GM12875 (cell line): Measurements from ENCODE around the gene GAK.

Experiments
- H3K4me3 ChIP-seq: one replicate; pipeline ENCODE4 v1.5.1; 2011; ENCODE audit warnings: low read depth, low read length, control low read depth
- TF ChIP-seq, protein P1 (sequence below): IDR thresholded peaks from 2 replicates; pipeline ENCODE4 v1.5.1; 2011; ENCODE audit warnings: low read depth, mild to moderate bottlenecking, control low read depth, inconsistent platforms, low read length, moderate library complexity, borderline replicate concordance; ENCODE audit not compliant: insufficient read depth

The GAK gene

DNA sequence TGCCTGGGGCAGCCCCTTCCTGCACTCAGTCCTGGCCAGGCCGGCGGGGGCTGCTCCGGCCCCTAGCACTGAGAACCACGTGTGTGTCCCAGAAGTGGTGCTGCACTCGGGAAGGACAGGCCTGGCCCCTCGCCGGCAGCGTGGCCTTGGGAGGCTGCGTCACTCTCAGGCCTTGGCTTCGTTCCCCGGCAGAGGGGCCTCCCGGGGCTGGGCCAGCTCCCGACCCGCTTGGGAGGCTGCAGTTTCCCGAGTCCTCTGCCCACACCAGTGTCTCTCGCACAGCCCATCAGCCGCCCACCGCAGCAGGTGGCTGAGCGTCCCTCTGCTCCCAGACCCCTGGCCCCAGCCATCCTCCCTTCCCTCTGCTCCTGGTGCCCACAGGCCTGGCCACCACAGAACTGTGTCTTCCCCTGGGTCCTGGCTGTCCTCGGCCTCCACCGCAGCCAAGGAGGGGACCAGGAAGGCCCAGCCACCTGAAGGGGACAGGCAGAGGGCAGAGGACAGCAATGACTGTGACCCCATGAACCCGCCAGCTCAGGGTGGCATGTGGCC is 95.3 kb downstream of the GAK start:
- H3K4me3 ChIP-seq: no peak overlapping the region
- TF ChIP-seq, protein P1, sequence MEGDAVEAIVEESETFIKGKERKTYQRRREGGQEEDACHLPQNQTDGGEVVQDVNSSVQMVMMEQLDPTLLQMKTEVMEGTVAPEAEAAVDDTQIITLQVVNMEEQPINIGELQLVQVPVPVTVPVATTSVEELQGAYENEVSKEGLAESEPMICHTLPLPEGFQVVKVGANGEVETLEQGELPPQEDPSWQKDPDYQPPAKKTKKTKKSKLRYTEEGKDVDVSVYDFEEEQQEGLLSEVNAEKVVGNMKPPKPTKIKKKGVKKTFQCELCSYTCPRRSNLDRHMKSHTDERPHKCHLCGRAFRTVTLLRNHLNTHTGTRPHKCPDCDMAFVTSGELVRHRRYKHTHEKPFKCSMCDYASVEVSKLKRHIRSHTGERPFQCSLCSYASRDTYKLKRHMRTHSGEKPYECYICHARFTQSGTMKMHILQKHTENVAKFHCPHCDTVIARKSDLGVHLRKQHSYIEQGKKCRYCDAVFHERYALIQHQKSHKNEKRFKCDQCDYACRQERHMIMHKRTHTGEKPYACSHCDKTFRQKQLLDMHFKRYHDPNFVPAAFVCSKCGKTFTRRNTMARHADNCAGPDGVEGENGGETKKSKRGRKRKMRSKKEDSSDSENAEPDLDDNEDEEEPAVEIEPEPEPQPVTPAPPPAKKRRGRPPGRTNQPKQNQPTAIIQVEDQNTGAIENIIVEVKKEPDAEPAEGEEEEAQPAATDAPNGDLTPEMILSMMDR: no peak

DNA sequence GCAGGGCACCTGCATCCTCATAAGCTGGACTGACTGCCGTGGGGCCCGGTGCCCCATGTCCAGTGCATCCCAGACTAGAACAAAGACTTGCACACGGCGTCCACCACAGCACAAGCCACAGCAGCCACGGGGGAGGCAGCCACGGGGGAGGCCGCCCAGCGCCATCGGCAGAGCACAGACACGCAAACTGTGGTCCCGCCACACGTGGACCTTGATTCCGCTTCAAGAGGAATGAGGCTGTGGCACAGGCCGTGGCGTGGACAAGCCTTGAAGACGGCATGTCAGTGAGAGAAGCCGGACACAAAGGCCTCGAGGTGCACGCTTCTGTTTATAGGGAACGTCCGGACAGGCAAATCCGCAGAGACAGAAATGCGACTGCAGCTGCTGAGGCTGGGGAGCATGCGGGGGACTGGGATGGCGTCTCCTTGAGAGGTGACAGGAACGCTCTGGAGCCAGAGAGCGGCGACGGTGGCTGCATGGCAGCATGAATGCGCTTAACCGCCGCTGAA is 96.1 kb downstream of the GAK start:
- no peak overlapping the region for H3K4me3 ChIP-seq
- TF ChIP-seq, protein P1: no peak

DNA sequence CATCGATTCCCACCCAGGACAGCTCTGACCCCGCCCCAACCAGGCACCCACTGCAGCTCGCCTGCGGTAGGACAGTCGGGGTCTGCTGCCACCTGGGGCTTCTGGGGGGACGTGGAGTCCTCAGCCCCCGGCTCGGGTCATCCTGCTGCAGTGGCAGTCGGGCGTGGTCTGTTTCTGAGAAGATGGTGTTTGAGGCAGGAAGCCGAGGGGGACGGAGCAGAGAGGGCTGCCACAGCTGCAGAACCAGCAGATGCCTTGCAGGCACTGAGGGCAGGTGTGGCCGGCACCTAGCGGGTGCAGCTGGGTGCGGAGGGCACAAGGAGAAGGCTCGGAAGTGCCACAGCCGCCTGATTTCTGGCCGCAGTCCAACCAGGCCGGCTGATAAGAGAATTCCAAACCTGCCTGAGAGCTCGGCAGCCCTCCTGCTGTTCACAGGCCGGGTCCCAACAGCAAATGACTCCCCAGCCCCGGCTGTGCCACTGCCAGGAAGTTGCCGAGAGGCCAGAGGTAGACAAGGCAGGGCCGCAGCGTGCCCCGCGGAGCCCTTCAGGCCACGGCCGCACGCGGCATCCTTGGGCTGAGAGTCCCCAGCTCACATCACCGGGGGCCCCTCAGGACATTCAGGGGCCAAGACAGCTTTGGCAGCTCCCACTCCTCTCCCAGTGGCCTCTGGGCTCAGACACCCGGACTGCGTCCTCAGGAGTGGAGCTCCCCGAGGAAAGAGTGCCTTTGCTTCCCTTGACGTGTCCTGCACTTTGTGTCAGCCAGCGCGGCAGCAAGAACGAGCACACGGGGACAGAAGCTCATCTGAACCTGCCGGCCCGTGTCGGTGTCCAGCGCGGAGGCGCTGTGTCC is 96.7 kb downstream of the GAK start:
- TF ChIP-seq, protein P1: no peak
- no peak overlapping the region for H3K4me3 ChIP-seq

DNA sequence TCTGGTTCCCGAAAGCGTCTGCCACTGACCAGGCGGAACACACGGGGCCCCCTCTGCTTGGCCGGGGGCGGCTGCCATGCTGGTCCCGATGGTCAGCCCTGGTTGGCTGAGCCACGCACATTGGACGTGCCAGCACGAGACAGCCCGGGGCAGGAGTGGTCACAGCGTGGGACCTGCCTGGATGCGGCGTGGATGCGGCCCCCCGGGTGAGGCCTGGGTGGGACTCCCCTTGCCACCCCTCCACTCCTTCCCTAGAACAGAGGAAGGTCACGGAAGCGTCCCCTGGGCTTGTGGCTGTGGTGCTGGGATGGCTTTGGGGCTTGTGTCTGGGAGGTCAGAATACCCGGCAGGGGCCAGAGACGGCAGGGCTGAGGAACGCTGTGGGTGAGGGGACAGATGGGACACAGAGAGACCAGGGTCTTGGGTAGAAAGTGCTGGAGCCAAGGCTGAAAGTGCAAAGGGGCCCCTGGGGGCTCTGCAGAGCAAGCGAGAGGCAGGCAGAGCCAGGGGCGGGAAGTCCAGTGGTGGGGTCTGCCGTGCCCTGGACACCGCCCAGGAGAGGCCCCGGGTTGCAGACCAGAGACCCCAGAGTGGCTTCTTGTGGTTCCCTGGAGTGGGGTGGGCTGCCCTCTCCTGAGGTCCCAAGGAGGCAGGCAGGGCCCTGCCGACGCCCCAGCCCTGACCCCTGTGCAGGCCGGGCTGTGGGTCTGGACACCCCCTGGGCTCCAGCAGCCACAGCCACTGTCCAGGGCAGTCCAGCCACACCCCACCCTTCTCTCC is 97.6 kb downstream of the GAK start:
- no peak overlapping the region for H3K4me3 ChIP-seq
- TF ChIP-seq, protein P1: no peak

DNA sequence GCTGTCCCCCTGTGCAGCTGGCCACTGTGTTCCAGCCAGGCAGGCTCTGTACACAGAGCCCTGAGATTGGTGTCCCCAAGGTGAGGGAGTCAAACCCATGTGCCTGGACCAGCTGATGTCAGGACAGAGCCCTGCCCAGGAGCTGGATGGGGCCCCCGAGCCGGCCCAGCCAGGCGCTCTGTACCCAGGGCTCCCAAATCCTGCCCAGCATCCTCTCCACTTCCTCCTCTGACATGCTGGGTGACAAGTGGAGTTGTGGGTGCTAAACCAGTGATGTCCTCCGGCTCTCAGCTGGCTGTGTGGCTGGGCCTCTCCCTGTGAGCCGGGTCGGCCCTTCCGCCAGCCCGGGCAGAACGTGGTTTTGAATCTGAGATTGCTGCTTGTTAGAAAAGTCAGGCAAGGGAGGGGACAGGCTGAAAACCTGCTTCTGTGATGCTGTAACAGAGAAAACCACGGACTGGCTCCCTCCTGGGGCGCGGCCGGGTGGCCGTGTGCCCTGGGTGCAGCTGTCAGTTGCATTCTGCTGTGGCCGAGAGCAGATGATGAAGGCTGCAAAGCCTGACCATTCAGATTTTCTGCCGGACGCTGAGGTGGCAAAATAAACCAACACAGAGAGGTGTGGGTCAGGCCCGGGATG is 98.3 kb downstream of the GAK start:
- H3K4me3 ChIP-seq: no peak overlapping the region
- TF ChIP-seq, protein P1: no peak

DNA sequence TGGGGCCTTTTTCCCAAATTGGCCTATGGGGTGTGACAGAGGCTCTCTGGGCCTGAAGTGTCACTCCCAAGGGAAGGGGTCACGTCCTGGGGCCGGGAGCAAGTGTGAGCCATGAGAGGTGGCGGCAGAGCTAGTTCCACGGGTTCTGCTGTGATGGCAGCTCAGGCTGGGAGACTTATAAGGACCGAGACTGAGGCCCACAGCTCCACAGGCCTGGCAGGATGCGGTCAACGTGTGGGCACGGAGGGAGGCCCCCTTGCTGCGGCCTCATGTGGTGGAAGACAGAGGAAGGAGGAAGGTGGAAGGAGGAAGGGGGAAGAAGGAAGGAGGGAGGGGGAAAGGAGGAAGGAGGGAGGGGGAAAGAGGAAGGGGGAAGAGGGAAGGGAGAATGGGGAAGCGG is 99.0 kb downstream of the GAK start:
- H3K4me3 ChIP-seq: no peak overlapping the region
- TF ChIP-seq, protein P1: no peak
